Measurements from ENCODE around the gene SGK1.

SGK1 gene

GRCh38 chr6:134359302-134359701 is 41.4 kb upstream of the SGK1 start:
- no peaks in the 10 kb centered on the region for H3K4me1 ChIP-seq (ENCODE audit: control insufficient read depth, low read length)
- no peak for TF ChIP-seq EZH2phosphoT487 (IDR thresholded peaks at IDR 0.05; ENCODE audit: borderline replicate concordance, low read length)
- TF ChIP-seq, protein P1, sequence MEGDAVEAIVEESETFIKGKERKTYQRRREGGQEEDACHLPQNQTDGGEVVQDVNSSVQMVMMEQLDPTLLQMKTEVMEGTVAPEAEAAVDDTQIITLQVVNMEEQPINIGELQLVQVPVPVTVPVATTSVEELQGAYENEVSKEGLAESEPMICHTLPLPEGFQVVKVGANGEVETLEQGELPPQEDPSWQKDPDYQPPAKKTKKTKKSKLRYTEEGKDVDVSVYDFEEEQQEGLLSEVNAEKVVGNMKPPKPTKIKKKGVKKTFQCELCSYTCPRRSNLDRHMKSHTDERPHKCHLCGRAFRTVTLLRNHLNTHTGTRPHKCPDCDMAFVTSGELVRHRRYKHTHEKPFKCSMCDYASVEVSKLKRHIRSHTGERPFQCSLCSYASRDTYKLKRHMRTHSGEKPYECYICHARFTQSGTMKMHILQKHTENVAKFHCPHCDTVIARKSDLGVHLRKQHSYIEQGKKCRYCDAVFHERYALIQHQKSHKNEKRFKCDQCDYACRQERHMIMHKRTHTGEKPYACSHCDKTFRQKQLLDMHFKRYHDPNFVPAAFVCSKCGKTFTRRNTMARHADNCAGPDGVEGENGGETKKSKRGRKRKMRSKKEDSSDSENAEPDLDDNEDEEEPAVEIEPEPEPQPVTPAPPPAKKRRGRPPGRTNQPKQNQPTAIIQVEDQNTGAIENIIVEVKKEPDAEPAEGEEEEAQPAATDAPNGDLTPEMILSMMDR (IDR thresholded peaks at IDR 0.05; ENCODE audit: low read depth, low read length, poor library complexity, severe bottlenecking): no peak
- no peak overlapping the region for H3K4me3 ChIP-seq (ENCODE audit: low read length)
- H3K9me3 ChIP-seq (ENCODE audit: control insufficient read depth, insufficient read depth, low read length): no peaks in the 10 kb centered on the region
- no peak overlapping the region for H3K4me2 ChIP-seq (ENCODE audit: low read length)
- H3K79me2 ChIP-seq (ENCODE audit: control insufficient read depth, low read length): no peaks in the 10 kb centered on the region
- no peaks in the 10 kb centered on the region for H3K27me3 ChIP-seq (ENCODE audit: control insufficient read depth, low read length)
- no peaks in the 10 kb centered on the region for H3K9me2 ChIP-seq (replicated peaks; ENCODE audit: control insufficient read depth, low read length)
- no peaks in the 10 kb centered on the region for H4K20me1 ChIP-seq (ENCODE audit: control insufficient read depth, insufficient read depth, low read depth, low read length)
- no peaks in the 10 kb centered on the region for H3K36me3 ChIP-seq (ENCODE audit: control insufficient read depth, low read length)
- H3F3A ChIP-seq (ENCODE audit: control insufficient read depth, insufficient read depth): no peaks in the 10 kb centered on the region
- no peak overlapping the region for H3K27ac ChIP-seq (ENCODE audit: low read depth, low read length)

DNA sequence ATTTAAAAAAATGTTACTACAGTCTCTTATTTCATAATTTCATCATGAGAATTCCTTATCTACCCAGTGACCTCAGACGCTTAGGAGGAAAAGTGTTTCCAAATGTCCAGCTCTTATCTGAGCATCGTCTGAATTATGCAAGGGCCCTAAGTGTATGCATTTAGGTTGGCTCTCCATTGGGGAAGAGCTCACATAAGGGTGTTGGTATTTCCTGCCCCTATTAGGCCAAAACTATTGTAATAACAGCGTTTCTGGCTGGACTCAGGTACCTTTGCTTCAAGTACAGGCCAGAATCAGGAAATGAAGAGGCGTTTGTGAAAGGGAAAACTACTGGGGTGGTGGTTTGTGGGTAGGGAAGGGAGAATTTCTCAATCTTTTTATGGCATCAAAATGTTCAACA is 40.4 kb upstream of the SGK1 start:
- Histone ChIP-seq H3K9me2 (replicated peaks; ENCODE audit: control insufficient read depth, low read length) (no peaks in the 10 kb centered on the region), H3K4me1 (ENCODE audit: control insufficient read depth, low read length) (no peaks in the 10 kb centered on the region), H3K9me3 (ENCODE audit: control insufficient read depth, insufficient read depth, low read length) (no peaks in the 10 kb centered on the region), H3F3A (ENCODE audit: control insufficient read depth, insufficient read depth) (no peaks in the 10 kb centered on the region), H4K20me1 (ENCODE audit: control insufficient read depth, insufficient read depth, low read depth, low read length) (no peaks in the 10 kb centered on the region), H3K4me3 (ENCODE audit: low read length) (no peak overlapping the region), H3K4me2 (ENCODE audit: low read length) (no peak overlapping the region), H3K79me2 (ENCODE audit: control insufficient read depth, low read length) (no peaks in the 10 kb centered on the region), H3K27ac (ENCODE audit: low read depth, low read length) (no peak overlapping the region), H3K36me3 (ENCODE audit: control insufficient read depth, low read length) (no peaks in the 10 kb centered on the region), H3K27me3 (ENCODE audit: control insufficient read depth, low read length) (no peaks in the 10 kb centered on the region)
- TF ChIP-seq, protein P1 (IDR thresholded peaks at IDR 0.05; ENCODE audit: low read depth, low read length, poor library complexity, severe bottlenecking): no peak
- TF ChIP-seq EZH2phosphoT487 (IDR thresholded peaks at IDR 0.05; ENCODE audit: borderline replicate concordance, low read length): no peak

DNA sequence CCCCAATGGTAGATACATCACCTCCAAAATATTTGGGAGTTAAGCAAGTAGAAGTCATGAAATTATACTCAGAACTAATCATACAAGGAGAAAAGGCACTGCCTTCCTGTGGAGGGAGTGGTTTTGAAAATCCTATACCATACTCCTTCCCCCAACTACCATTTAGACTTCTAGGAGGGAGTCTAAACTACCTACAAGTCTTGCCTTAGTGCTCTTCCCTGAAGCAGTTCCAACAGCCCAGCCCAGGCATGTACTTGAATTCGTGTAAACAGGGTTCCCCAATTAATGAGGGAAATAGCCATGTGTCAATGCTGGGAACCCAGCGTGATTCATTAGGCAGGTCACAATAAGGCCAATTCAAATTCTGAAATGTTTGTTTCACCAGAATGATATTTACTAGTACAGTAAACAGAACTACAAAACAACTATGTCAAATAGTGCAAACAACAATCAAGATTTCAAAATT is 39.1 kb upstream of the SGK1 start:
- H3K9me2 ChIP-seq (replicated peaks; ENCODE audit: control insufficient read depth, low read length): no peaks in the 10 kb centered on the region
- TF ChIP-seq EZH2phosphoT487 (IDR thresholded peaks at IDR 0.05; ENCODE audit: borderline replicate concordance, low read length): no peak
- TF ChIP-seq, protein P1 (IDR thresholded peaks at IDR 0.05; ENCODE audit: low read depth, low read length, poor library complexity, severe bottlenecking): no peak
- H3K36me3 ChIP-seq (ENCODE audit: control insufficient read depth, low read length): no peaks in the 10 kb centered on the region
- H3K79me2 ChIP-seq (ENCODE audit: control insufficient read depth, low read length): no peaks in the 10 kb centered on the region
- no peak overlapping the region for H3K27ac ChIP-seq (ENCODE audit: low read depth, low read length)
- no peaks in the 10 kb centered on the region for H3K27me3 ChIP-seq (ENCODE audit: control insufficient read depth, low read length)
- H3K4me2 ChIP-seq (ENCODE audit: low read length): no peak overlapping the region
- no peaks in the 10 kb centered on the region for H3K9me3 ChIP-seq (ENCODE audit: control insufficient read depth, insufficient read depth, low read length)
- no peaks in the 10 kb centered on the region for H3K4me1 ChIP-seq (ENCODE audit: control insufficient read depth, low read length)
- H4K20me1 ChIP-seq (ENCODE audit: control insufficient read depth, insufficient read depth, low read depth, low read length): no peaks in the 10 kb centered on the region
- H3K4me3 ChIP-seq (ENCODE audit: low read length): no peak overlapping the region
- H3F3A ChIP-seq (ENCODE audit: control insufficient read depth, insufficient read depth): no peaks in the 10 kb centered on the region

Data from DOHH2 (cell line).